Calu3 (cell line): ENCODE data around the gene OR52M1. TPM values are rescaled to one million over a fixed set of nuclear protein-coding genes. Genes with fewer than 3 reads are reported as not detected.

Experiments
- BruUV-seq: library from RNA; stranded (reverse); fragments of 400-500 nt; replicated peaks from 2 replicates; lab custom pipeline; 2021; lab: Mats Ljungman, UMichigan
- CTCF ChIA-PET: fragments of 300-600 bp; sonication (Branson Sonifier 250); formaldehyde crosslinking; loops from one replicate; lab custom pipeline; 2022; ENCODE audit warnings: antibody characterized with exemption; lab: Charles Lee
- DNase-seq: peaks from one replicate; pipeline ENCODE4 v3.0.0; 2022
- H3K27ac Mint-ChIP-seq: one replicate; pipeline ENCODE4 v1.8.0; 2022; ENCODE audit warnings: mixed read lengths; ENCODE audit not compliant: unreplicated experiment
- H3K27me3 Mint-ChIP-seq: one replicate; pipeline ENCODE4 v1.8.0; 2022; ENCODE audit warnings: mixed read lengths; ENCODE audit not compliant: unreplicated experiment
- H3K36me3 Mint-ChIP-seq: one replicate; pipeline ENCODE4 v1.8.0; 2022; ENCODE audit warnings: mild to moderate bottlenecking, moderate library complexity, mixed read lengths; ENCODE audit not compliant: insufficient read depth, unreplicated experiment
- H3K4me1 Mint-ChIP-seq: one replicate; pipeline ENCODE4 v1.8.0; 2022; ENCODE audit warnings: mild to moderate bottlenecking, low read depth, mixed read lengths; ENCODE audit not compliant: unreplicated experiment
- H3K4me3 Mint-ChIP-seq: one replicate; pipeline ENCODE4 v1.8.0; 2022; ENCODE audit warnings: mild to moderate bottlenecking, low read depth, moderate library complexity, mixed read lengths; ENCODE audit not compliant: unreplicated experiment
- H3K9me3 Mint-ChIP-seq: one replicate; pipeline ENCODE4 v1.8.0; 2022; ENCODE audit warnings: low read depth, mixed read lengths; ENCODE audit not compliant: unreplicated experiment
- intact Hi-C: fragments of 100-400 bp; cut with micrococcal nuclease; formaldehyde crosslinking; loops from one replicate; pipeline ENCODE4 v1.10.0; 2022; ENCODE audit not compliant: unreplicated experiment
- total RNA-seq: library from RNA; stranded (reverse); gene quantifications from 2 replicates; pipeline ENCODE4 v1.2.3, GENCODE V29; 2022
- TF ChIP-seq, protein P1 (sequence below): fragments of 200-600 bp; IDR thresholded peaks from one replicate; pipeline ENCODE4 v1.8.0; 2022; ENCODE audit warnings: antibody characterized with exemption; ENCODE audit not compliant: unreplicated experiment

OR52M1 gene
- total RNA-seq, 1 experiment from 2014 or later: not detected

GRCh38 chr11:4580124-4580523 lies 35.1 kb downstream of the OR52M1 start:
- TF ChIP-seq, protein P1, sequence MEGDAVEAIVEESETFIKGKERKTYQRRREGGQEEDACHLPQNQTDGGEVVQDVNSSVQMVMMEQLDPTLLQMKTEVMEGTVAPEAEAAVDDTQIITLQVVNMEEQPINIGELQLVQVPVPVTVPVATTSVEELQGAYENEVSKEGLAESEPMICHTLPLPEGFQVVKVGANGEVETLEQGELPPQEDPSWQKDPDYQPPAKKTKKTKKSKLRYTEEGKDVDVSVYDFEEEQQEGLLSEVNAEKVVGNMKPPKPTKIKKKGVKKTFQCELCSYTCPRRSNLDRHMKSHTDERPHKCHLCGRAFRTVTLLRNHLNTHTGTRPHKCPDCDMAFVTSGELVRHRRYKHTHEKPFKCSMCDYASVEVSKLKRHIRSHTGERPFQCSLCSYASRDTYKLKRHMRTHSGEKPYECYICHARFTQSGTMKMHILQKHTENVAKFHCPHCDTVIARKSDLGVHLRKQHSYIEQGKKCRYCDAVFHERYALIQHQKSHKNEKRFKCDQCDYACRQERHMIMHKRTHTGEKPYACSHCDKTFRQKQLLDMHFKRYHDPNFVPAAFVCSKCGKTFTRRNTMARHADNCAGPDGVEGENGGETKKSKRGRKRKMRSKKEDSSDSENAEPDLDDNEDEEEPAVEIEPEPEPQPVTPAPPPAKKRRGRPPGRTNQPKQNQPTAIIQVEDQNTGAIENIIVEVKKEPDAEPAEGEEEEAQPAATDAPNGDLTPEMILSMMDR: no peak
- Mint-ChIP-seq H3K4me1 (no peaks in the 10 kb centered on the region), H3K4me3 (no peak overlapping the region), H3K36me3 (no peaks in the 10 kb centered on the region), H3K27me3 (peaks cover 53% of the 10 kb centered on the region), H3K9me3 (no peaks in the 10 kb centered on the region), H3K27ac (no peak overlapping the region)
- BruUV-seq: no TSS peak
- intact Hi-C loops: no loop called here
- CTCF ChIA-PET: no interaction called here
- DNase-seq: no peak

- CTCF ChIA-PET: no interaction called here
- no TSS peak for BruUV-seq
Observed at GRCh38 chr11:4581443-4581842, 36.5 kb downstream of the OR52M1 start, which contains the start of gene OR52I2. Gene OR52I2, plus strand, starts transcription at chr11:4581743.

GRCh38 chr11:4589017-4589416 lies 44.0 kb downstream of the OR52M1 start:
- H3K27ac Mint-ChIP-seq: no peak overlapping the region
- no peak overlapping the region for H3K4me3 Mint-ChIP-seq
- intact Hi-C loops: no loop called here
- H3K9me3 Mint-ChIP-seq: no peaks in the 10 kb centered on the region
- no peak for DNase-seq
- no peaks in the 10 kb centered on the region for H3K36me3 Mint-ChIP-seq
- H3K27me3 Mint-ChIP-seq: peaks cover 42% of the 10 kb centered on the region
- CTCF ChIA-PET: no interaction called here
- no TSS peak for BruUV-seq
- TF ChIP-seq, protein P1: no peak
- H3K4me1 Mint-ChIP-seq: no peaks in the 10 kb centered on the region

More at GRCh38 chr11:4581443-4581842, 36.5 kb downstream of the OR52M1 start, which contains the start of gene OR52I2:
- intact Hi-C loops: no loop called here
- TF ChIP-seq, protein P1: no peak
- Mint-ChIP-seq H3K36me3 (no peaks in the 10 kb centered on the region), H3K4me3 (no peak within 1 kb of the TSS), H3K4me1 (no peaks in the 10 kb centered on the region), H3K27me3 (peaks cover 49% of the 10 kb centered on the region), H3K9me3 (no peaks in the 10 kb centered on the region), H3K27ac (no peak within 1 kb of the TSS)
- DNase-seq: no peak

DNA sequence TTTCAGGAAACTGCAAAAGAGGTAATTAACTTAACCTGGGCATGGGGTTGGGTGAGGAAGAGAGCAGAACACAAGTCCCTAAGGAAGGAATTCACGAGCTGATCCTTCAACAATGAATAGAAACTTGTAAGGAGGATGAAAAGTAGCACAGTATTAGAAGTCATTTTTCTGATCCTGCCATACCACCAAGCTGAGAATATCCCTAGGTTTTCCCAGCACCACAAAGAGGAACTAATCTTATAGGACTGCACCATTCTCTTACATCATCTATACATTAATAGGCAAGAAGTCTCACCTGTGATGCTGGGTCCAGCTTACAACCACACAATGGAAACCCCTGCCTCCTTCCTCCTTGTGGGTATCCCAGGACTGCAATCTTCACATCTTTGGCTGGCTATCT lies 48.7 kb downstream of the OR52M1 start, which contains the start of gene OR52I1:
Gene OR52I1, plus strand, starts transcription at position 301 of the 400 bp plus-strand sequence. Its CDS starts 0 bp downstream, at position 301.
- intact Hi-C loops: no loop called here
- peaks cover 4% of the 10 kb centered on the region for H3K27me3 Mint-ChIP-seq
- H3K4me1 Mint-ChIP-seq: no peaks in the 10 kb centered on the region
- no TSS peak for BruUV-seq
- no peaks in the 10 kb centered on the region for H3K9me3 Mint-ChIP-seq
- H3K4me3 Mint-ChIP-seq: no peak within 1 kb of the TSS
- TF ChIP-seq, protein P1: no peak
- CTCF ChIA-PET: no interaction called here
- no peak within 1 kb of the TSS for H3K27ac Mint-ChIP-seq
- no peaks in the 10 kb centered on the region for H3K36me3 Mint-ChIP-seq
- no peak for DNase-seq

Other genes with a start within 250 kb of the OR52M1 start
- not detected in 2 replicates for gene OR52B4, start 176.8 kb upstream of the OR52M1 start, total RNA-seq
- 19.1 and 30.2 TPM in 2 replicates for gene TRIM21, start 151.5 kb upstream of the OR52M1 start, total RNA-seq
- gene OR52K2, start 95.9 kb upstream of the OR52M1 start, total RNA-seq: not detected in 2 replicates
- gene OR52K1, start 62.5 kb upstream of the OR52M1 start, total RNA-seq: not detected in 2 replicates
- not detected in 2 replicates for gene OR52I2, start 36.6 kb downstream of the OR52M1 start, total RNA-seq
- not detected in 2 replicates for gene OR52I1, start 48.8 kb downstream of the OR52M1 start, total RNA-seq
- gene TRIM68, start 63.0 kb downstream of the OR52M1 start, total RNA-seq: 12.7 and 14.5 TPM in 2 replicates
- gene OR51D1, start 92.3 kb downstream of the OR52M1 start, total RNA-seq: not detected in 2 replicates
- not detected in 2 replicates for gene OR51E1, start 98.8 kb downstream of the OR52M1 start, total RNA-seq
- gene OR51E2, start 152.7 kb downstream of the OR52M1 start, total RNA-seq: not detected in 2 replicates
- not detected in 2 replicates for gene MMP26, start 159.6 kb downstream of the OR52M1 start, total RNA-seq
- gene OR51F1, start 224.7 kb downstream of the OR52M1 start, total RNA-seq: not detected in 2 replicates